DMS53 treated with DMSO at 0.1 percent for 48 hours (cell line): ENCODE results near the gene TMC2.
A peak's percentile ranks its signal among the peaks of the same experiment; 100 is the strongest.
"Not testable (repeated sequence)": the region's sequence is repeated elsewhere in the genome, so short reads cannot be mapped to it uniquely, and the experiment has no call there.

Source experiments
- DNase-seq: peaks from one replicate; lab custom pipeline; 2025; ENCODE audit not compliant: unreplicated experiment; lab: John Stamatoyannopoulos, UW

Gene TMC2

GRCh38 chr20:2523919-2524708 lies 12.3 kb upstream of the TMC2 start:
- peak; percentile 31 for DNase-seq

GRCh38 chr20:2524709-2525506 lies 11.5 kb upstream of the TMC2 start:
- DNase-seq, result no peak

GRCh38 chr20:2526218-2526583 lies 10.2 kb upstream of the TMC2 start:
- not testable (repeated sequence) for DNase-seq

GRCh38 chr20:2527762-2528161 lies 8.6 kb upstream of the TMC2 start:
- no peak for DNase-seq

- no peak for DNase-seq
These were observed 7.6 kb upstream of the TMC2 start for GRCh38 chr20:2528671-2529271.

GRCh38 chr20:2533118-2533517 lies 3.3 kb upstream of the TMC2 start:
- DNase-seq, result no peak

DNA sequence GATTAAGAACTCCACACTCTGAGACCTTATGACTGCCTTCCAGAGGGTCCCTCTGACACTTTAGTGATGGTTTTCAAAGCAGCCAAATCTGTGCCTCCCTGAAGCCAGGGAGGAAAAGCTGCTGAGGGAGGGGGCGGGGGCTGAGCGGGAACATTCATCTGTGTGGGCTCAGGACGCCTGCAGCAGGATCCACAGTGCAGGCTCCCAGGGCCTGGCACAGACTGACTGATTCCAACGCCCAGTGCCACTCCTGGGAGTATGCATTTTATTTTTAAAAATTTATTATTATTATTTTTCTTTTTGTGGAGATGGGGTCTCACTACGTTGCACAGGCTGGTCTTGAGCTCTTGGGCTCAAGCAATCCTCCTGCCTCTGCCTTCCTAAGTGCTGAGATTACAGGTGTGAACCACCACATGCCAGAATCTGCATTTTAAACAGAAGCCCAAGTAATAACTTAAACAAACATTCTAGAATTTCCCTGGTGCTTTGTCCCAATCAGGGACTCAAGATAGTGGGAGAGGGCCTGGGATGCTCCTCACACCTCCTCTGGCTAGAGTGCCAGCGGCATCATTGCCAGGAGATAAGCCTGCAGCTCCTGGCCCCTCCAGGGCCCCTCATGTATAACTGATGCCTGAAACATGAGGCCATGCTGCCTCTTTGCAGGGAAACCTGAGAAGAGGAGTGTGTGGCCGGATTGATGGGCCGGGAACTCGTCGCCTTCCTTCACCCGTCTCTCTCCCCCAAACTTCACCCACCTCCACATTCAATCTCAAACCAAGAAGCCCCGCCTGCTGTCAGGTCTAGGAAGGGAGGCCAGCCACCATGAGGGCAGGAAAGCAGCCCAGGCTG lies 438 bp upstream of the TMC2 start:
- no peak for DNase-seq

GRCh38 chr20:2537101-2537500 lies 728 bp downstream of the TMC2 start:
- DNase-seq, result no peak

DNA sequence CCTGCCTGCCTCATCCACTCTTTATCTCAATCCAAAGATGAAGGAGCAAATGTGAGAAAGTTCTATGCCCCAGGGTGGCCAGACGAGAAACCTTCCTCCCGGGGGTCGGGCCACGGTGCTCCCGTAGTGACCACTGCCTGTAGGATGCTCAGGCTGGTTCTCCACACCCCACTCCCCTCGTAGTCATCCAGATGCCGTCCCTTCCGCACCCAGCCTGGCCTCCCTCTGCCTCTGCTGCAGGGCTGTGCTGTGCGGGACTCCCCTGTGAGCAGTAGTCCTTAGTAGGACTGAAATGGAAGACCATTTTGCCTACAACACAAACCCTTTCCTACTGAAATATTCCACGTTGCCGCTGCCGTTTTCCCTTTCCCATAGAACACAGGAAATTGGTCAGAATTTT lies 2.0 kb downstream of the TMC2 start:
- DNase-seq, result no peak

GRCh38 chr20:2538931-2539720 lies 2.8 kb downstream of the TMC2 start:
- DNase-seq, result no peak

DNA sequence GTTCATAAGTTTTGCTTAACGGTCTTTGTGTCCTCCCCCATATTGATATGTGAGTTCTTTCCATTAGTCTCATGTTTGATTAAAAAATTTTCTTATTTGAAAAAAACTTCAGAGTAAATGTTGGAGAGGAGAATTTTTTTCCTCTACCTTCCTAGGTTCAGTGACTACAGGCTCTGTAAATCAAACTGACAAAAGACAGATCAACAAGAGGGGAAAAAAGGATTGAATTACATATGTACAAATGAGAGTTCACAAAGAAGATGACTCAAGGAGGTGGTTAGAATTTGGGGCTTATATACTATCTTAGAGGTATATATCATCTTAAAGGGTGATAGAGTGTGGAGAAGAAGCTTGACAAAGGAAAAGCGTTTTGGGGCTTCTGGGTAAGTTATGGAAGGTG lies 5.6 kb downstream of the TMC2 start:
- no peak for DNase-seq

DNA sequence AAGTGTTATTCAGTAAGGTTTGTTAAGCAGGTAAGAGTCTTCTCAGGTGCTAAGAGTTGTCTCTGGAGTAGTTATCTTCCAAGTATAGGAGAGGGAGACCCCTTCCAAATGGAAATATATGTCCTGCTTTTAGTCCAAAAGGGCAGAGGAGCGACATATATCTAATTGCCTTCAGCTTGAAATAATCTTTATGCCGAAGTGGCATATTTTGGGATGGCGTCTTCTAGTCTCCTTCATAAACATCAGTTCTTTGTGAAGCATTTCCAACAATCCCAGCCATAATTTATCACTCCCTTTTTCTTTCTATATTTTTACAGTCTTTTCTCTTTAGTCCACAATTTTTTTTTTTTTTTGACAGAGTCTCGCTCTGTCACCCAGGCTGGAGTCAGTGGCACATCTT lies 6.0 kb downstream of the TMC2 start:
- no peak for DNase-seq

DNA sequence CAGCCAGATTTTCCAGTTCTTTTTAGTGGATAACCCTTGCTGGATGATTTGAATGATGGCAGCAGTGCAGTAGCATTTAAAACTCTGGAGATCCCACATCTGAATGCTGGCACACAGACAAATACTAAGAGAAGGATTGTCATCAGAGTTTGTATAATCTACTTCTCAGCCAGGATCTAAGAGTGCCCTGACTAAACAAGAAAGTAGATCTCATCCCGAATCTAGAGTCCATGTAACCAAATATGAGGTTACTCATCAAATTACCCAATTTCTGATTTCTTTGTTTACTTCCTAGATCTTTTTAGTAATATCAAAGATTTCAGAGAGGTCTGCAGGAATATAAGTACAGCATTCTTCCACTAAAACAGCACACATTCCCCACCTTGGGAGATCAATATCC lies 7.8 kb downstream of the TMC2 start:
- DNase-seq, result no peak

GRCh38 chr20:2545594-2545993 lies 9.2 kb downstream of the TMC2 start:
- no peak for DNase-seq

DNA sequence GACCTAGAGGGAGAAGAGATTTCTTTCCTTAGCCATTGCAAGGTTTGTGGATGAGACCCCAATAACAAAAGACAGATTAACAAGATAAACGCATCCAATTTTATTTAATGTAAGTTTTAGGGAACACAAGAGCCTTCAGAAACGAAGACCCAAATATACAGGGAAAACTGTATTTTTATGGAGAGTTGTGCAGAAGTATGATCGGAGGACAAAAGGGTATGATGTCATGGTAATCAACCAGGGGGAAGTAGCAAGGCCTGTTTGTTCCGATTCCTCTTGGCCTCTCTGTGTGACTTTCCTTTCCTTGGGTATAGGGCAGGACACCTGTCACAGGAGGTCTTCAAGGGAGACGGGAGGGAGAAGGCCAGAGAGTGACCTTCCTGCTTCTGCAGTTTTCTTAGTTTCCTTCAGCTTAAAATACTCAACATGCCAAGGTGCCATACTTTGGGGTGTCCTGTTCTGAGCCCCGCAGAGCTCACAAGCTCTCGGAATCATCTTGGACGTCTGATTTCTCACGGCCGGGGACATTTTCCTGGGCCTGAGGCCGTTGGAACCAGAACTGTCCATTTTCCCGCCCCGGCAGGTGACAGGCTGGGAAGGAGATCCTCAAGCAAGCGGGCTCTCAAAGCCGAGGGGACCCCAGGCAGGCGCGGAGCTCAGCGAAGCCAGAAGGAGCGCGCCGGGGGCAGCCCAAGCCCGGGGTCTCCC lies 21.7 kb downstream of the TMC2 start:
- no peak for DNase-seq

DNA sequence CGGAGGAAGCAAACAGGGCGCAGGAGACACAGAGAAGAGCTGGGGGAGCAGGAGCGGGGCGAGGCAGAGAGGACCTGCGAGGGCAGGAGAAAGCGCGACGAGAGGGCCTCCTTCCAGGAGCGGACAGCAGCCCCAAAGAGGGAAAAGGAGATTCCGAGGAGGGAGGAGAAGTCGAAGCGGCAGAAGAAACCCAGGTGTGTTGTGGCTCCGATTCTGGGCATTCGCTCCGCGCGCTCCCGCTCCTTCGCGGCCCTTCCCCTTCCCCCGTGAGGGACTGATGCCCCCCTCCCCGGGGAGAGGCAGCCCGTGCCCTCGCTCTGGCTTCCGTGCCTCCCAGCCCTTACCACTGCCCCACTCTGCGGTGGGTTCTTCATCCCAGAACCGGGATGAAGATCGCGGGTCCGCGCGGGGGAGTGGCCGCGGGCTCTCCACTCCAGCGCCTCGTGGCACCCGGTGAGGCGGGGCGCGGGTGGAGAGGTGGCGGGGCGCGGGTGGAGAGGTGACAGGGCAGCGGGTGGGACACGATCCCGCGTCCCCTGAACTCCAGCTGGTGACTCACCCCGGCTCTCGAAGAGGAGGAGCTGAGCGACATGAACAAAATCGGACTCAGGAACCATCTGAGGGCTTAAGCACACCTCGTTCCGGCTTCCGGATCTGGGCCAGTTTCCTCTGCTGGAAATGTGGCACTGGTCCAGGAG lies 22.4 kb downstream of the TMC2 start:
- no peak for DNase-seq

GRCh38 chr20:2559279-2559626 lies 22.9 kb downstream of the TMC2 start:
- no peak for DNase-seq

DNA sequence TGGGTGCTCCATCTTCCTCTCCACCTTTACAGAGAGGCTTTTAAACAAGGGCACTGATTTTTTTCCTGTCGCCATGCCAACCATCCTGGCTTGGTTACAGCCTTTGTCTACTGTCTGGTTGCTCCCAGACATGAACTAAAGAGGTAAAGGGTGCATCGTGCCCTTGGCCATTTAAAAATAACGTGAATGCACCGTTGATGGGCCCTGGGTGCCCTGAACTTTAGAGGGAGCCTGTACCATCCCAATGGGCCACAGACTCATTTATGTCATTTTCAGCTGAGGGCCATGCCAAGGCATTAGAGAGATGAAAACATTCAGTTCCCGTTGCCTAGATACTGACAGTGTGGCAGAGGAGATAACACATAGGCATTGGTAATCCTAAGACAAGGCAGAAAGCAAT lies 23.3 kb downstream of the TMC2 start:
- DNase-seq, result no peak

GRCh38 chr20:2563116-2563515 lies 26.7 kb downstream of the TMC2 start:
- DNase-seq, result no peak
